NCI-H187 (cell line): Measurements from ENCODE around the gene RLBP1.

ENCODE experiments used
- DNase-seq, 2 experiments: peaks; one replicate each; lab custom pipeline; 2025; lab: John Stamatoyannopoulos, UW

The RLBP1 gene

DNA sequence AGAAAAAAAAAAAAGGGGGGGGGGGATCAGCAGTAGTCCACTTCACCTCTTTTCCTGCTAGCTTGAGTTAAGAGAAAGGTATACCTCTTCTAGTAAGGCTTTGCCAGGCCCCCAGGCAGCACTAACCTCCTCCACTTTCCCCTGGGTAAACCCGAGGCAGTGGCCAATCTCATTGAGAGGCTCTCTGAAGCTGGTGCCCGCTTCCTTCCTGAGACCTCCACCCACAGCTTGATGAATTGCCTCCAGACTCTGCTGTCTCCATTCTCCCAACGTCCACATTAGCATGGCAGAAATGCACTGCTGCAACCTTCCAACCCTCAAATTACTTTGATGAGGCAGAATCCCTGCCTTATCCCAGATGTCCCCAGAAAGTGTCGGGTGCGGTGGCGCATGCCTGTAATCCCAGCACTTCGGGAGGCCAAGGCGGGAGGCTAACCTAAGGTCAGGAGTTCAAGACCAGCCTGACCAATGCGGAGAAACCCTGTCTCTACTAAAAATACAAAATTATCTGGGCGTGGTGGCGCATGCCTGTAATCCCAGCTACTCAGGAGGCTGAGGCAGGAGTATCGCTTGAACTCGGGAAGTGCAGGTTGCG lies 15.3 kb downstream of the RLBP1 start:
- no peak for DNase-seq

DNA sequence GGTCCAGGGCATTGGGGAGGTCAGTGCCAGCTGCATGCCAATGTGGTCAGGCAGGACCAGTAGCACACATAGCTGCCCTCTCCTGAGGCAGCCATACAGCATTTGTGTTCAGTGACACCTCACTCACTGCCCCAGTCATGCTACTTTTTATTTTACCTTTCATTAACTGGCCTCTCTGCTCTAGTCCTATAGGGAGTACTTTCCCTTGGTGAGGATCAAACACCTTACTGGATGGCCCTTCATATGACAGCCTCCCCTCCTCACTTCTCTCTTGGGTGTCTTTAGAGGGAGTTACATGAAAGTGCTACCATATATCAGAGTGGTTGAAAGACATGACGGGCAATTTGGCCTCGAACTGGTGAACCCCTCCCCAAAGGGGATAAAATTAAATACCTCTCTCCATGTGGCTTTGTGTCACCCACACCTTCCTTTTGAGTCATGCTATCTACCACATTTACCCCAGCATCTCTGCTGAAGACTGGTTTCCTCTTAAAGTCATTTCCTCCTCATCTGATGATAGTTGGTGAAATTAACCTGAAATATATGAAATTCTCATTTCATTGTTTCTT lies 17.6 kb downstream of the RLBP1 start:
- DNase-seq, result no peak

DNA sequence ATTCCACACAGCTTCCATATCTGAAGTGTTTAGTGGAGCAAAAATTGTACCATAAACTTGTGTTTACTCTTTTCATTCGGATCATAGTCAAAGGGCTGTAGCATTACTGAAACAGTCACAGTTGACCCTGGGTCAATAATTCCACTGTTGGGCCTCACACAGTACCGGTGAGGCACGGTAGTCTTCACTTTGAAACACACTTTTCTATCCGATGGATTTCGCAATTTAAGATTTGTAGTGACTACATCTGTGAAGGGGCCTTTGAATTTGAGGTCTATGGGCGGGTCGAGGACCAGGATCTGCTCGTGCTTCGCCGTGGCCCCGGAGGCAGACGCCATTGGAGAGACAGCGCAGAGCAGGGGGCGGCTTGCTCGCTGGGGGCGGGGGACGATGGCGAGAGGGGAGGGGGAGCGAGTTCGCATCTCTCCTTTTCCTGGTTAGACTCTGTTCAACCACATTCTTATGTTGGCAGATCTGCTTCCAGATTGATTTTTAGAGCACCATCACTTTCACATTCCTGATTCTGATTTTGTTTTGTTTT lies 19.8 kb downstream of the RLBP1 start:
- no peak for DNase-seq

DNA sequence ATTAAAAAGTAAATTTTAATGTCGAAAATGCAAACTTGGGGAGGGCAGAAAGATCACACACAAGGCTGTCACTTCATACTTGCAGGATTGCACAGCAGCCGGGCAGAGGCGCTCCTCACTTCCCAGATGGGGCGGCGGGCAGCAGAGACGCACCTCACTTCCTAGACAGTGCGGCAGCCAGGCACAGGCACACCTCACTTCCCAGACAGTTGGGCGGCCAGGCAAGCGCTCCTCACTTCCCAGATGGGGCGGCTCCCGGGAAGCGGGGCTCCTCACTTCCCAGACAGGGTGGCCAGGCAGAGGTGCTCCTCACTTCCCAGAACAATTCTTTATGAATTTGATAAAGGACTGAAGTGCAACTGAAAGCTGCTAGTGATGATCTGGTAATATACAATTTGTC lies 21.2 kb downstream of the RLBP1 start:
- no peak for DNase-seq

DNA sequence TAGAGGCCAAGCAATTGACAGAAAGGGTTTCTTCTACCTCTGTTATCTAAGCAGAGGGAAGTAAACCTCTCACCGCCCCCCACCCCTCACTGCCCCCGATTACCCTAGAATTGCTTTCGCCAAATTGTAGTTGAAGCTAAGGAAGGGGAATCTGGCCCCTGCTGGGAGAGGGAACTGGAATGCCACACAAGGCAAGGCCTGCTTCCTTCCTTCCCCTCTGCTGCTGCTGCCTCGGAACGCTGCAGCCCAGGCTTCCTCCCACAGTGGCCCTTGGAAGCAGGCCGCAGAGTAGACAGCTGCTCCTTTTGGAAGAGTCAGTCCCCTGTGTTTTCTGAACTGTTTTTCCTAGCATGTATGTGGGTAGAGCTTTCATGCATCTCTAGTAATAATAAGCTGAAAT lies 21.6 kb downstream of the RLBP1 start:
- no peak for DNase-seq

DNA sequence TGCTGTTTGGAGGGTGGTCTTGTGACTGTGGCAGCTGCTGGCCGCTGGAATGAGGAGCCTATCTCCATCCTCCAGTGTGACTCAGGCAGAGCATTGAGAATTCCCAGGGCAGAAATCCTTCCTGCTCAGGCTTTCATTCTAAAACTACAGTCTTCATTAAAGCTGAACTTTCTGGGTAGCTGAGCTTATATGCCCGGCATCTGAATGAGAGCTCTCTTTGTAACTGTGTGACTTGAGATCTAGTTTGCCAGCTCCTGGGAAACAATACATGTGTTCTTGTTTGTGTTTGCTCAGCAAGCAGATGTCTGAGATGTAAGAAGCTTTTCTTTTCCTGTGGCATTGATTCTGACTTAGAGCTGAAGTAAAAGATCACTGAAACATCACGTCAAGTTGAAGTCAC lies 22.4 kb downstream of the RLBP1 start:
- no peak for DNase-seq

DNA sequence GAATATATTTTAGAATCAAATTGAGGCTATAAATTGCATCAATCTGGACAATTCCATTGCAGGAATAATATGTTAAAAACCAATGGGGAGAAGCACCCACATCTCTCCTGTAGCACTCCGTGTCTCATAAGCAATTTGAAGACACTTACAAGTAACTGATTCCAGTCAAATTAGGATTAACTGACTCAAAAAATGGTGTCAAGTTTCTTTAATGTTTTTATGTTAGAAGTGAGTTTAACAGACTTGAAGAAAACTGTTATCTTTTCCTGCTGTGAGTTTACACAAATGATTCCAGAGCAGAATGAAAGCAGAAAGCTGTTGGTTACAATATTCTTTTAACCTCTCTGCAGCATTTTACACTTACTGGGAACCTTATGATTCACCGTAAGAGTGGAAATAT lies 23.2 kb downstream of the RLBP1 start:
- DNase-seq, result no peak

DNA sequence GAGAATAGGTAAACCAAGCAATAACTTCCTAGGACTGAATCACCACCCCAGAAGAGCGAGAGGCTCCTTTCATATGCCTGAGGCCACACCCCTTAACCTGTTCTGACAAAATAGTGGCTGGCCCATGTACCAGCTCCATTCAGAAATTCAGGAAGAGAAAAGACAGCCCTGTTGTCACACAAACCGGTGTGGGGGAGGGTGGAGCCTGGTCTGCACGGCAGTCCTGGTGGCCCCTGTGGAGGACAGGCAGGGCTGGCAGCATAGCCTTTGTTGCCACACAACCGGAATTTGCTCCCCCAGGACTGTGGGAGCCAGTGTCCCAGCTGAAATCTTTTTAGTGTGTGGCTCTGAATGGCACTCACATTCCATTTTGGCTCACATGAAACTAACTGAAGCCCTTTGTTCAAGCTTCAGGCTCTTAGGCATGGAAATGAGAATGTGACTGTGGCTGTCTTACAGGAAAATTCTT lies 23.8 kb downstream of the RLBP1 start:
- DNase-seq, result no peak

DNA sequence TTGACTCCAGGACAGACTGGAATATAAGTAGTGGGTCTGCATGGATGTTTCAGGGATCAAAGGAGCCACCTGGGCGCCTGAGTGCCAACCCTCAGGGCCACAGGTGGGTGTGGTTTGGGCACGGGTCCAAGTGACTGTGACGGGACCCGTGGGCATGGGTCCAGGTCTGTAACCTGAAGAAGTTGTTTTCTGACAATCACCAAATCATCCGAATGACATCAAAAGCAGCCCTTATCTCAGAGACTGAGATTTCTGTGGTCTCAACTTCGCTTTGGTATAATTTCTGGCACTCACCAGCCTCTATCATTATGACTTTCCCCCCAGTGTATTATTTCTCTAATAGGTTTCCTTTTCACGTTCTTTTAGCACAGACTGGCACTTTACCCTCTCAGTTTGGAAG lies 24.4 kb downstream of the RLBP1 start:
- DNase-seq, result no peak

DNA sequence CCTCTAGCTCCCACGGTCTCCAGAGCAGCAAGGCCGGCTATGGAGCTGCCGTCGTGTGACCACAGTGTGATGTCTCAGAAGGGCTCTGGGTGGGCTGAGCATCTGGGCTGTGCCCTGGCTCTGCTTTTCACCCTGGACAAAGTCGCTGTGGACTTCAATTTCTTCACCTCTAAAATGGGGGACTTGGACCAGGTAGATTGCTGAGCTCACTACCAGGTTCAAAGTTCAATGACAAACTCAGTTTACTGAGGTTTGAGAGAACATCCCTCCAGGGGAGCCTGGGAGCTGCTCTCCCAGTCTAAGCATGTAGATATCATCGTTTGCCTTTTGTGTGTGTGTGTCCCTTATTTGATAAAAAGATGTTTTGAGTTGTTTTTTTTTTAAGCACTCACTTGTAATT lies 25.1 kb downstream of the RLBP1 start:
- no peak for DNase-seq

DNA sequence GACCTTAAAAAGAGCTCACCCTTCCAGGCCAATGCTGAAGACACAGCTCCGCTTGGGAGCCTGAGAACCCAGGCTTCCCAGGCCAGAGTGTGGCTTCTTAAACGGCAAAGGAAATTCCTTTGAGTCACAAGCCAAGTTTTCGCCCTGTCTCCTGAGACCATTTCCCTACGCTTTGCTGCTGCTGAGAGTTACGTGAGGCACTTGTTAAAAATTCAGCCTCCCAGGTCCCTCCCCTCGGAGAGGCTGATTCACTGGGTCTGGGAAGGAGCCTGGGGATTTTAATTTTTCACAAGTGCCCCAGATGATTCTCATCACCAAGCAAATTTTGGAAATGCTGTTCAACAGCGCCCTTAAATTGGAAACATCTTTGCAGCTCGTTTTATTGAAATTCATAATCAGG lies 25.5 kb downstream of the RLBP1 start:
- DNase-seq, result no peak

DNA sequence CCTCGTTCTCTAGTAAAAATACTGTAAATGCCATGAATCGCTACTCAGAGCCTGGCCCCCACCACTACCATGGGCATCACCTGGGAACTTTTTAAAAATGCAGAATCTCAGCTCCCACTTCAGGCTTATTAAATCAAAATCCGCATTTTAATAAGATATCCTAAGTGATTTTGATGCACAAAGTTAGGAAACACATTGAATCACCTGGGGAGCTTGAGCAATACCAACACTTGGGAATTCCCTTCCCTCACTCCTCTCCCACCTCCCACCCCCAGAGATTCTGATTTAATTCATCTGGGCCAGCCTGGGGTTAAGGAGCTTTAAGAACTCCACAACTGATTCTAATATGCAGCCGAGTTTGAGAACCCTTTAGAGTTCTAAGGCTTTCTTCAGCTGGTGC lies 26.8 kb downstream of the RLBP1 start:
- DNase-seq, result no peak

DNA sequence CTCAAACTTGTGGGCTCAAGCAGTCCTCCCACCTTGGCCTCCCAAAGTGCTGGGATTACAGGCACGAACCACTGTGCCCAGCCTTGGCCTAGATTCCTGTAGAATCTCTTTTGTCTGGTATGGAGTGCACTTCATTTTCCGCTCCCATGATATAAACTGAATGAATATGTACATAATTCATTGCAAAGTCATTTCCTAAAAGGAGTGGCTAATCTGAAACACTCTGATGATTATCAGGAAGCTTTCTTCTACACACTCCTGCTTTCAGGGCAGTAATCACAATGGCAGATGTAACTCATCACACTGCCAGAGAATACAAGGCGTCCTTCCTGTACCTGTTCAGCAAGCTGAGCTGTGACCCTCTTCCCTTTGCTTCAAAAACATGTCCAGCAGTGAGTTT lies 28.6 kb downstream of the RLBP1 start:
- no peak for DNase-seq

DNA sequence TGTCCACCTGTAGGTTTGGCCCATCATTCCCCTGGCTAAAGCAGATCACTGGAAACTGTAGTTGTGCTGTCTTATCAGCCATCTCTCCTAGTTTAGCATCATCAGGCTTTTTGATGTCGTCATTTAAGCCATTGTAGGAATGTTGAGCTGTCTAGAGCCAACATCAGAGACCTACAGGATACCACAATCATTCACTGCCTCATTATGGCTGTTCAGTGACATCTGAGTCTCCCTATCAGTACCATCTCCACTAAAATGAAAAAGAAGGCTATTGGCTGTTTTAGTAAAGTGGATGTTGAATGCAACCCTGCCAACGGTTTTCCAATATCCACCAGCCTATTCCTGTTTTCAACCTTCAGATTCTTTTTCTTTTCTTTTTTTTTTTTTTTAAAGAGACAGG lies 29.2 kb downstream of the RLBP1 start:
- DNase-seq, result no peak

DNA sequence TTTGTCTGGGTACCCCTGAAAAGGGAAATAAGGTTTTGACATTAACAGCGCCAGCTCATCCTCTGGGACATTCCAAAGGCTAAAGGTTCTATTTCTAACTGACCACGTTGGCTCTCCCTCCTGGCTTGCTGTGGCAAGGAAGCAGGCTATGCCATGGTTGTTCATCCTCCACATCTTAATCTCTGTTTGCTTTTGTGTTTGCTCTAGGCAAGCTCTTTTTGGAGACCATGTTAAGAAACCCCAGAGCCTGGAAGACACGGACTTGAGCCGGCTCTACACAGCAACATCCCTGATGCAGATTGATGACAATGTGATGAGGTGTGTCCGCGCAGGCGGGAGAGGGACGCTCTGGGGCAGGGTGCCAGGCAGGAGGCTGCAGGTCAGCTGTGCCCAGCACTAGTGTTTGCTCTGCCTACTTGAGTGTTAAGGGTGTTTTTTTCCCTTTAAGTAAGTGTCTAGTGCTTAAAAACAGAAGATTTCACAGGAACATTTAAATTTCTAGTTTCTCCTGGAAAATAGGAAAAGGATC lies 33.3 kb downstream of the RLBP1 start:
- no peak for DNase-seq

DNA sequence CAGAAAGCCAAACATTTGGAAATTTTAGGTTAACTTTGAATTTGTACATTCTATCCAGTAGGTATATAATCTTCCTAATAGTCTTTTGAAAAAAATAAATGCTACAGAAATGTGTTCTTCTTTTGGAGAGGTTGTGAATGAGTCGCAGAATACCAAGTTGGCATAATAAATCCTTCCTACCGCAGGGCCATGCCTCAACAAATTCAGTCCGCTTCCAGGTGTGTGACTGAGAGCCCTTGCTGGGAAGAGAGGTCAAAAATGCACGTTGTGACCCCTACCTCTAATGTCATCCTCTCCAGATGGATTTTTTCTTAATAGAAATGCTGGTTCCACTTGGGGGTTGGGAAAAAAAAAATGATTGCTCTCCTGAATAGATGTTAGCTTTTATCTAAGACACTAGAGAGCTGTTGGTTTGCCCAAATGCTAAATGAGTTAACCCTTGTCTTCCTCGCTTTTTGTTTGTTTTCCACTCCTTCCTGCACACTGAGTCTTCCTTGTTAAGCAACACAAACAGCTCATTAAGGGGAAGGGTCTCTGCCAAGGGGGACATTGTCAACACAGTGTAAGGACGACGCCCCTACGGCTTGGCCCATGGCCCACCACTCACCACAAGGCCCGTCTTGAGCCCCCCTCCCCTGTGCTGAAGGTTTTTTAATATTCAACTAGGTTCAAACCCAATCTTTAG lies 33.9 kb downstream of the RLBP1 start:
- no peak for DNase-seq

DNA sequence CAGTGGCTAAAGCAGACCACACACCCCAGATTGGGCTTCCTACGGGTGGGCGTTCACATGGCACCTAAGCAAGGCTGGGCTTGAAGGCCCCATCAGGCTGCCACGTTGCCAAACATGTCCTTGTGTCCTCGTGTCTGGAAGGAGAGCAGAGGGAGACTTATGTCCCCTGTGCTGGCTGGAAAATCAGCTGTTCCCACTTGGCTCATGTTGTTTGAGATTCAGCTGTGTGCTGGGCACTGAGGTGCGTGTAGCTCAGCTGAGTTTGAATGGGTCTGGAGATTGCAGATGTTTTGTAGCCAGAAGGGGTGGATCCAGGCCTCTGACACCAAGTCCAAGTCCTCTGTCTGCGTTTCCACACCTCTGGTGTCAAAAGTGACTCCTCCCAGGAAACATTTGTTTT lies 34.6 kb downstream of the RLBP1 start:
- no peak for DNase-seq

DNA sequence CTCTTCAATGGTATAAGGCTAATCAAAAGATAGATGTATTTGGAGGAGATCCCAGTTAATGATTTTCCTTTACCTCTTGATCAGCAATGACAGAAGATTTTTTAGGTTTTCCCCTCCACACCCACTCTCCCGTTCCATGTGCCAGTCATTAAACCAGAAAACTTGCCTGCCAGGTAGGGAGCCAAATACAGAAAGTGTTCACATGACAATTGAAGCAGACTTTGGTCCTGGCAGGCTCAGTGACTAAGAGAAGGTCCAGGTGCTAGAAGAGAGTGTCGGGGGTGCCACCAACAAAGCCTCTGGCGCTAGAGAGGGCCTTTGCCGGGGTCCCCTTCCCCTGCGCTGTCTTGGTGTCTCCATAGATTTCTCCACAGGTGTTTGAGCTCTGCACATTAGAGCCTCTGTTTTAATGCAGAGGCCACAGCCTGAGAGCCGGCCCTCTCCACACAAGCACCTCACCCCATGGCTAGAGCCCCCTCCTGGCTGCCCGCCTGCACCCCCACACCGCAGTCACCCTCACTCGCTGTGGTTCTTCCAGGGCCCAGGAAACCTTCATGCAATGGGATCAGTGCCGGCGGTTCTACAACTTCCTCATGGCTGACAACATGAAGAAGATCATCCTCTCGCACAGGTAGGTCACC lies 36.4 kb downstream of the RLBP1 start:
- no peak for DNase-seq

DNA sequence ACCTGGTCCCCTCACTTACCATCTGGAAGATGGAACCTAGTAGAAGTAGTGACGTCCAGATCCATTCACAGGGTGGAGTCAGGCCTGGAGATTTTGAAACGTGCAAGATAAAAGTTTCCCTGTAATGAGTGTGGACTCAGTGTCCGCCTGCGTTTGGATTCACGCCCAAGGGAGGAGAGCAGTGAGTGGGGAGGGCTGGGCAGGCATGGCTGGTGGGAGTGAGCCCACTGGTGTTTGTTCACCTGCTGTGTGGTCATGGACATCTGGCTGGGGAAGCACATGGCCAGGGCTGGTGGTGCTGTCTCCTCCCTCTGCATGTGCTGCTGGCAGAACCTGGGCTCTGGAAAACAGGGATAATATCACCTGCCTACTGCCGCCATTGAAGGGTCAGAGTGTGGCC lies 37.0 kb downstream of the RLBP1 start:
- no peak for DNase-seq

DNA sequence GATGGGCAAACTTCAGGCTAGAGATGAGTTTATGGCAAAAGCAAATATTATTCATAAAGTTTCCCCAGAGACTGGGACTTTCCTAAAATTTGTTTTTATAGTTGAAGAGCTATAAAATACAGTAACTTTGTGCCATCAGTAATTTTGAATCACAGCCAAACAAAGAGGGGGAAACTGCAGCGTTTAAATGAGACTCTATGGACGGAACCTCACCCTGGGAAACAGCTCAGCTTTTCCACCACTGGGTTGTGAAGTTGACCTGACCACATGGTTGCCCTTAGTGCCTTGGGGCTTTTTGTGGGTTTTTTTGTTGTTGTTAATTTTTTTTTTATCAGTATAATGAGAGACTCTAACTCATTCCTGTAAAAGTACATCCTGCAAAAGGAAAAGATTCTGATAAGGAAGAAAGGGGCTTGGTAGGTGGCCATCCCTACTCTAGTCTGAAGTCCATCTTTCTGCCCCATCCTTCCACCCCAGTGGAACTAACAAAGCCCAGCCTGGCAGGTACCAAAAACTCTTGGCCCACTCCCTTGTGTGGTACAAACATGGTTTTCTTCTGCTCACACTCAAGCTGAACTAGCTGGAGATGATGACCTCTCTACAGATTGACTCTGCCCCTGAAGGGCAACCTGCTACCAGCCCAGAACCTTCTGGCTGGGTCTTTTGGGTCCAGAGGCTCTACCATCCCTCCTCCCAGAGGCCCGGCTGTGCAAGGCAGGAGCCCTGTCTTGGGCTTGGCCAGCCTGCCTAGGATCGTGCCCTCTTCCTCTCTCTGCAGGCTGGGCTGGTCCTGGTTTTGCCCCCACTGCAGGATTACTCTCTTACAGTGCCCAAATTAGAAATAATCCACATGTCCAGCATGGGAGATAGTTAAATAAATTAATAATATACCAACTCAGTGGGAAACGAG lies 41.2 kb downstream of the RLBP1 start:
- DNase-seq, result no peak

DNA sequence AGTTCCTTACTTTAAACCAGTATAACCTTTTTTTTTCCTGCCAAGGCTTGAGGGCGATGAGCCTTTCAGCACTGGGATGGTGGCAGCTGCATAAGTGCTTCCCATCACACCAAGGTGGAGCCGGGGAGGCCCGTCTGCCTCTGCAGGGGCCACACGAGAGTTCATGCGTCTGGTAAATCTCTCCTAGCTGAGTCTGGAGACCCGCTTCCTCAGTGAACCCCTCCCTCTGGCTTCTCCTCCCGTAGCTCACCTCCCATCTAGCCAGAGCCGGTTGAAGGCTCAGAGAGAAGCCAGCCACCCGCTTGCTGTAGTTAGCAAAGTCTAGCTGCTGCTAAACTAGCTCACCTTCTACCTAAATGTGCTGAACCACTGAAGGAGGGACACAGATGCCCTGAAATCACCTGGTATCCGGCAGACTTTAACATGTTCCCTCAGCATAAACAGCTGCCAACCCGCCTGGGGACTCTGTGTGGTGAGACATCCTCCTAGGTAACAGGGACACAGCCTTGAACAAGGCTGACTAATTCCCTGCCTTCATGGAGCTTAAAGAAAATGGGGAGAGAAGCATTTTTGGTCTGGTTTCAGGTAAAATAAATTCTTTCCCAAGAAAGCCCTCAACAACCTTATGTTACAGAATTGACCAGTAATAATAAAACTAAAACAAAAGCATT lies 42.9 kb downstream of the RLBP1 start:
- no peak for DNase-seq
